ENCODE measurements around the gene LRMDA. TPM values are rescaled to one million over a fixed set of nuclear protein-coding genes. Genes with fewer than 3 reads are reported as not detected.
"Not testable (repeated sequence)": the region's sequence is repeated elsewhere in the genome, so short reads cannot be mapped to it uniquely, and the experiment has no call there.

The LRMDA gene
- total RNA-seq, 1 donor from 2014 or later, result not detected

- Mint-ChIP-seq H3K27me3 (ENCODE audit: low read depth) (no peaks in the 10 kb centered on the region), H3K27ac (no peak overlapping the region), H3K4me1 (ENCODE audit: low read depth) (no peaks in the 10 kb centered on the region), H3K9me3 (no peaks in the 10 kb centered on the region), H3K36me3 (ENCODE audit: low read depth) (no peaks in the 10 kb centered on the region), H3K4me3 (ENCODE audit: low read depth) (no peak overlapping the region)
- no peak for DNase-seq (ENCODE audit: low spot score)
- intact Hi-C loops (cut with micrococcal nuclease), result no loop called here
Measured at GRCh38 chr10:75502838-75503237, 71.4 kb downstream of the LRMDA start.

GRCh38 chr10:75505293-75505692 is 73.9 kb downstream of the LRMDA start:
- no peaks in the 10 kb centered on the region for H3K9me3 Mint-ChIP-seq
- H3K36me3 Mint-ChIP-seq (ENCODE audit: low read depth), result no peaks in the 10 kb centered on the region
- H3K4me1 Mint-ChIP-seq (ENCODE audit: low read depth), result peaks cover 7% of the 10 kb centered on the region
- H3K27ac Mint-ChIP-seq, result no peak overlapping the region
- no peak for DNase-seq (ENCODE audit: low spot score)
- intact Hi-C loops (cut with micrococcal nuclease), result no loop called here
- no peak overlapping the region for H3K4me3 Mint-ChIP-seq (ENCODE audit: low read depth)
- no peaks in the 10 kb centered on the region for H3K27me3 Mint-ChIP-seq (ENCODE audit: low read depth)

- no peaks in the 10 kb centered on the region for H3K27me3 Mint-ChIP-seq (ENCODE audit: low read depth)
- no peak overlapping the region for H3K4me3 Mint-ChIP-seq (ENCODE audit: low read depth)
- H3K4me1 Mint-ChIP-seq (ENCODE audit: low read depth), result peaks cover 7% of the 10 kb centered on the region
- H3K36me3 Mint-ChIP-seq (ENCODE audit: low read depth), result no peaks in the 10 kb centered on the region
- no peaks in the 10 kb centered on the region for H3K9me3 Mint-ChIP-seq
- intact Hi-C loops (cut with micrococcal nuclease), result no loop called here
- no peak for DNase-seq (ENCODE audit: low spot score)
- no peak overlapping the region for H3K27ac Mint-ChIP-seq
Measured at GRCh38 chr10:75505840-75506506, 74.5 kb downstream of the LRMDA start.

- H3K4me1 Mint-ChIP-seq (ENCODE audit: low read depth), result peaks cover 7% of the 10 kb centered on the region
Measured at GRCh38 chr10:75506930-75507329, 75.5 kb downstream of the LRMDA start.

GRCh38 chr10:75507469-75507868 is 76.0 kb downstream of the LRMDA start:
- Mint-ChIP-seq H3K36me3 (ENCODE audit: low read depth) (no peaks in the 10 kb centered on the region), H3K4me1 (ENCODE audit: low read depth) (peaks cover 7% of the 10 kb centered on the region), H3K9me3 (no peaks in the 10 kb centered on the region), H3K27me3 (ENCODE audit: low read depth) (peaks cover 1% of the 10 kb centered on the region), H3K27ac (no peak overlapping the region), H3K4me3 (ENCODE audit: low read depth) (no peak overlapping the region)
- DNase-seq (ENCODE audit: low spot score), result no peak
- intact Hi-C loops (cut with micrococcal nuclease), result no loop called here

More at GRCh38 chr10:75506930-75507329, 75.5 kb downstream of the LRMDA start:
- intact Hi-C loops (cut with micrococcal nuclease), result no loop called here
- DNase-seq (ENCODE audit: low spot score), result no peak
- H3K4me3 Mint-ChIP-seq (ENCODE audit: low read depth), result no peak overlapping the region
- H3K27ac Mint-ChIP-seq, result no peak overlapping the region
- H3K9me3 Mint-ChIP-seq, result no peaks in the 10 kb centered on the region
- no peaks in the 10 kb centered on the region for H3K27me3 Mint-ChIP-seq (ENCODE audit: low read depth)
- no peaks in the 10 kb centered on the region for H3K36me3 Mint-ChIP-seq (ENCODE audit: low read depth)

- Mint-ChIP-seq H3K9me3 (no peaks in the 10 kb centered on the region), H3K4me1 (ENCODE audit: low read depth) (peaks cover 7% of the 10 kb centered on the region), H3K4me3 (ENCODE audit: low read depth) (no peak overlapping the region), H3K27ac (no peak overlapping the region), H3K36me3 (ENCODE audit: low read depth) (no peaks in the 10 kb centered on the region), H3K27me3 (ENCODE audit: low read depth) (peaks cover 3% of the 10 kb centered on the region)
- intact Hi-C loops (cut with micrococcal nuclease), result no loop called here
- DNase-seq (ENCODE audit: low spot score), result no peak
Measured at GRCh38 chr10:75508239-75508813, 76.9 kb downstream of the LRMDA start.

GRCh38 chr10:75508814-75509306 is 77.4 kb downstream of the LRMDA start:
- no peak overlapping the region for H3K4me3 Mint-ChIP-seq (ENCODE audit: low read depth)

GRCh38 chr10:75509706-75510105 is 78.3 kb downstream of the LRMDA start:
- Mint-ChIP-seq H3K9me3 (no peaks in the 10 kb centered on the region), H3K4me3 (ENCODE audit: low read depth) (no peak overlapping the region), H3K36me3 (ENCODE audit: low read depth) (no peaks in the 10 kb centered on the region), H3K27ac (no peak overlapping the region), H3K4me1 (ENCODE audit: low read depth) (peaks cover 7% of the 10 kb centered on the region), H3K27me3 (ENCODE audit: low read depth) (peaks cover 3% of the 10 kb centered on the region)
- intact Hi-C loops (cut with micrococcal nuclease), result no loop called here
- no peak for DNase-seq (ENCODE audit: low spot score)

More at GRCh38 chr10:75508814-75509306, 77.4 kb downstream of the LRMDA start:
- Mint-ChIP-seq H3K4me1 (ENCODE audit: low read depth) (peaks cover 7% of the 10 kb centered on the region), H3K27ac (no peak overlapping the region), H3K9me3 (no peaks in the 10 kb centered on the region), H3K36me3 (ENCODE audit: low read depth) (no peaks in the 10 kb centered on the region), H3K27me3 (ENCODE audit: low read depth) (peaks cover 3% of the 10 kb centered on the region)
- no peak for DNase-seq (ENCODE audit: low spot score)
- intact Hi-C loops (cut with micrococcal nuclease), result no loop called here

- Mint-ChIP-seq H3K4me1 (ENCODE audit: low read depth) (peaks cover 9% of the 10 kb centered on the region), H3K9me3 (peaks cover 3% of the 10 kb centered on the region), H3K36me3 (ENCODE audit: low read depth) (no peaks in the 10 kb centered on the region), H3K4me3 (ENCODE audit: low read depth) (no peak overlapping the region), H3K27ac (no peak overlapping the region), H3K27me3 (ENCODE audit: low read depth) (peaks cover 4% of the 10 kb centered on the region)
- intact Hi-C loops (cut with micrococcal nuclease), result no loop called here
- no peak for DNase-seq (ENCODE audit: low spot score)
Measured at GRCh38 chr10:75511011-75511410, 79.6 kb downstream of the LRMDA start.

GRCh38 chr10:75512203-75512933 is 80.9 kb downstream of the LRMDA start:
- intact Hi-C loops (cut with micrococcal nuclease), result no loop called here
- Mint-ChIP-seq H3K36me3 (ENCODE audit: low read depth) (no peaks in the 10 kb centered on the region), H3K27ac (no peak overlapping the region), H3K27me3 (ENCODE audit: low read depth) (peaks cover 6% of the 10 kb centered on the region), H3K4me1 (ENCODE audit: low read depth) (peaks cover 16% of the 10 kb centered on the region), H3K9me3 (peaks cover 7% of the 10 kb centered on the region), H3K4me3 (ENCODE audit: low read depth) (no peak overlapping the region)
- DNase-seq (ENCODE audit: low spot score), result no peak

- peaks cover 7% of the 10 kb centered on the region for H3K9me3 Mint-ChIP-seq
- no peak overlapping the region for H3K27ac Mint-ChIP-seq
- H3K4me3 Mint-ChIP-seq (ENCODE audit: low read depth), result no peak overlapping the region
- intact Hi-C loops (cut with micrococcal nuclease), result no loop called here
- peaks cover 16% of the 10 kb centered on the region for H3K4me1 Mint-ChIP-seq (ENCODE audit: low read depth)
- DNase-seq (ENCODE audit: low spot score), result no peak
- peaks cover 11% of the 10 kb centered on the region for H3K27me3 Mint-ChIP-seq (ENCODE audit: low read depth)
- no peaks in the 10 kb centered on the region for H3K36me3 Mint-ChIP-seq (ENCODE audit: low read depth)
Measured at GRCh38 chr10:75513292-75513885, 82.0 kb downstream of the LRMDA start.

- Mint-ChIP-seq H3K27ac (no peak overlapping the region), H3K9me3 (peaks cover 7% of the 10 kb centered on the region), H3K4me1 (ENCODE audit: low read depth) (peaks cover 9% of the 10 kb centered on the region), H3K4me3 (ENCODE audit: low read depth) (no peak overlapping the region), H3K27me3 (ENCODE audit: low read depth) (peaks cover 16% of the 10 kb centered on the region), H3K36me3 (ENCODE audit: low read depth) (no peaks in the 10 kb centered on the region)
- DNase-seq (ENCODE audit: low spot score), result no peak
- intact Hi-C loops (cut with micrococcal nuclease), result no loop called here
Measured at GRCh38 chr10:75514830-75515229, 83.4 kb downstream of the LRMDA start.

- intact Hi-C loops (cut with micrococcal nuclease); H3K4me3 Mint-ChIP-seq (ENCODE audit: low read depth); DNase-seq (ENCODE audit: low spot score); H3K36me3 Mint-ChIP-seq (ENCODE audit: low read depth); H3K27ac Mint-ChIP-seq; H3K9me3 Mint-ChIP-seq; H3K4me1 Mint-ChIP-seq (ENCODE audit: low read depth): not testable (repeated sequence)
- peaks cover 16% of the 10 kb centered on the region for H3K27me3 Mint-ChIP-seq (ENCODE audit: low read depth)
Measured at GRCh38 chr10:75516154-75516553, 84.7 kb downstream of the LRMDA start.
